Uterine smooth muscle cell (primary cell): ENCODE measurements around the gene STK38. TPM values are rescaled to one million over a fixed set of nuclear protein-coding genes. Genes with fewer than 3 reads are reported as not detected.

ENCODE experiments used
- total RNA-seq: library from RNA; depleted of rRNA; stranded (reverse); fragments of >200 nt; gene quantifications from 2 replicates; pipeline ENCODE4 v1.2.3, GENCODE V29; 2014

STK38 gene
- total RNA-seq: 13.4 and 19.0 TPM in 2 replicates

DNA sequence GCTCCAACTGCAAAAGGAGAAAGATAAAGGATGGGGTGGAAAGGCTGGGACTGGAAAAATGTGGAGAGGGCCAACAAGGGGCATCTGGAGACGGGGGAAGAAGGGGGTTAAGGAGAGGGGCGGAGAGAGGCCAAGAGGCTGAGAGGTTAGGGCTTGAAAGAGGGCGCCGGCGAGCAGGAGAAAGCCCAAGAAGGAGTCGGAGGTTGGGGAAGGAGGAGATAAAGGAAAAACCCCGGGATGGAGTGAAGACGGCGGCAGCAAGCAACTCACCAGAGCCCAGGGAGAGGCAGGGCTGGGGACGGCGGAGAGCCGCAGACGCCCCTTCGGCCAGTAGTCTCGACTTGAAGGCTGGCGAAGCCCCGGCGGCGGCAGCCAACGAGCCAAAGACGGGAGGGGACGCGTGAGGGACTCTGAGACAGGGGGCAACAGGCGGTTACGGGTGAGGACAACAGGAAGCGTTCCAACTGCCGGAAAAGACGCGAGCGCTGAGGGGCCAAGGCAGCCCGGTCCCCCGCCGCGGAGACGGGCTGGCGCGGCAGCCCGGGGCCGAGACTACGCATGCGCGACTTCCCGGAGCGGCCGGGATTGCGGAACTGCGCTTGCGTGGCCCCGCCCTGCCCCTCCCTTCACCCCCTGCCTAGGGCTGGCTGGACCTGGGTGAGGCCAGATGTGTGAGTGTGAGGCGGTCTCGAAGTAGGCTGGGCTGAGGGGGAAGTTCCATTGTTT, at the start of gene STK38:
STK38 (minus strand) TSS at position 560 of the 726 bp plus-strand sequence. CDS start 7,277 bp downstream, outside the sequence.

DNA sequence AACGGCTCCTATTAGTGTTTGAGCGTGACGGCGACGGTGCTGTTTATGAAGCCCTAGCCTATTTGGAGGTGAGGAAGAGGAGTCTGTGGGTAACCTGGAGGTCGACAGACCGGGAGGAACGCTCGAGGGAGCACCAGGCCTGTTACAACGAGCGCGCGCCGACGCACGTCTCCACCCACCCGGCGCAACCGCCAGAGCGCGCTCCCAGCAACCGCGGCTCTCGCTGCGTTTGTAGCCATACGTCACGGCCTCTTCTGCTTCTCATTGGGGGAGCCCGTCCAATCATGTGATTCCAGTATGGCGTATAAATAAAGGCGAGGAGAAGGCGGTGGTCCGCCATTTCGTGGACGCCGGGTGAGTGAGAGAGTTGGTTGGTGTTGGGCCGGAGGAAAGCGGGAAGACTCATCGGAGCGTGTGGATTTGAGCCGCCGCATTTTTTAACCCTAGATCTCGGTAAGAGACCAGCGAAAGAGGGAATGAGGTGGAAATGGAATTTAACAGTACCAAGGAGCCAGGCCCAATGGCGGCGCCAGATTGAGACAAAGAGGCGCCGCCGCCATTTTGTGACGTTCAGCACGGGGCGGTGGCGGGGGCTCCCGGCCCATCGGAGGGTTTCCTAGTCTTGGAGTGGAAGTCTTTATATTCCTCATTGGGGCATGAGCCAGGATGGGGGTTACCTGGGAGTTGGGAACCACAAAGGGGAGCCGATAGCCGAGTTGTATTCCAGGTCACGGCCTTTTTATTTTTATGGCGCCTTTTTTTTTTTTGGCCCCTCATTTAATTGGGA, 46.9 kb upstream of the STK38 start, which contains the start of gene SRSF3:
SRSF3 (plus strand) TSS at position 334 of the 787 bp plus-strand sequence. CDS start 2,401 bp downstream, outside the sequence.

Other genes starting within 250 kb of the STK38 start
- not detected in 2 replicates for gene BNIP5, start 210.6 kb downstream of the STK38 start, total RNA-seq
- 0.12 and 0.22 TPM in 2 replicates for gene ETV7, start 159.8 kb downstream of the STK38 start, total RNA-seq
- gene PXT1, start 104.6 kb downstream of the STK38 start, total RNA-seq: not detected in 2 replicates
- gene KCTD20, start 104.5 kb downstream of the STK38 start, total RNA-seq: 40.7 and 41.4 TPM in 2 replicates
- gene SRSF3, start 46.9 kb upstream of the STK38 start, total RNA-seq: 176 and 291 TPM in 2 replicates
- 113 and 404 TPM in 2 replicates for gene CDKN1A, start 131.2 kb upstream of the STK38 start, total RNA-seq
- gene RAB44, start 150.3 kb upstream of the STK38 start, total RNA-seq: under 0.01 TPM in 1 of 2 replicates, not detected in the other